Stimulated activated CD4-positive, alpha-beta T cell treated with anti-CD3 and anti-CD28 coated beads, Interleukin-1b, Interleukin-23, amount 100 ng/mL, for 4 hours (primary cell): ENCODE measurements around the gene PARVB.
A peak's percentile ranks its signal among the peaks of the same experiment; 100 is the strongest.

Source experiments
- DNase-seq, 2 donors: peaks; one replicate each; pipeline ENCODE4 v3.0.0-alpha.2; 2020; ENCODE audit warnings: low read depth in 2 of 2

PARVB gene, protein sequence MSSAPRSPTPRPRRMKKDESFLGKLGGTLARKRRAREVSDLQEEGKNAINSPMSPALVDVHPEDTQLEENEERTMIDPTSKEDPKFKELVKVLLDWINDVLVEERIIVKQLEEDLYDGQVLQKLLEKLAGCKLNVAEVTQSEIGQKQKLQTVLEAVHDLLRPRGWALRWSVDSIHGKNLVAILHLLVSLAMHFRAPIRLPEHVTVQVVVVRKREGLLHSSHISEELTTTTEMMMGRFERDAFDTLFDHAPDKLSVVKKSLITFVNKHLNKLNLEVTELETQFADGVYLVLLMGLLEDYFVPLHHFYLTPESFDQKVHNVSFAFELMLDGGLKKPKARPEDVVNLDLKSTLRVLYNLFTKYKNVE

DNA sequence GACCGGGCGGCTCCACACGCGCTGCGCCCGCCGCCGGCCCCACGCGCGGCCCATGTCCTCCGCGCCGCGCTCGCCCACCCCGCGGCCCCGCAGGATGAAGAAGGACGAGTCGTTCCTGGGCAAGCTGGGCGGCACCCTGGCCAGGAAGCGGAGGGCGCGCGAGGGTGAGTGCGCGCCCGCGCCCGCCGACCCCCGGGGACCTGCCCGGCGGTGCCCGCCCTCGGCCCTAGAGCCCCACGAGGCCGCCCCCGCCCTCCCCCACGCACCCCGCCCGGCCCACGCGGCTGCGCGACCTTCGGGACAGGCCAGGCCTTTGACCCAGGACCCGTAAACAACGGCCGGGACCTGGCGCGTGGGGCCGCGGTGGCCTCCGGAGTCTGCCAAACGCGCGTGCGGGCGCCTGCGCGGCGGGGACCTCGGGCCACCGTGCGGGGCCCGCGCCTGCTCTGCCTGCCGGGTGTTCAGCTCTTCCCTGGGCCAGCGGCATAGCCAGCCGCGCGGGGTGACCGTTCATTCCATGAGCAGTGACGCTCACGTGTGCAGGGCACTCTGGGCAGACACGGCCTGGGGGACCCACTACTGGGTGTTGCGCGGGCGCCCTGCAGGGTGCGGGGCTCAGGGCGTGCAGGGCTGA lies at the start of gene PARVB:
PARVB (plus strand) TSS at position 15 of the 634 bp plus-strand sequence; CDS start at position 53, 38 bp downstream.
- no peak for DNase-seq

DNA sequence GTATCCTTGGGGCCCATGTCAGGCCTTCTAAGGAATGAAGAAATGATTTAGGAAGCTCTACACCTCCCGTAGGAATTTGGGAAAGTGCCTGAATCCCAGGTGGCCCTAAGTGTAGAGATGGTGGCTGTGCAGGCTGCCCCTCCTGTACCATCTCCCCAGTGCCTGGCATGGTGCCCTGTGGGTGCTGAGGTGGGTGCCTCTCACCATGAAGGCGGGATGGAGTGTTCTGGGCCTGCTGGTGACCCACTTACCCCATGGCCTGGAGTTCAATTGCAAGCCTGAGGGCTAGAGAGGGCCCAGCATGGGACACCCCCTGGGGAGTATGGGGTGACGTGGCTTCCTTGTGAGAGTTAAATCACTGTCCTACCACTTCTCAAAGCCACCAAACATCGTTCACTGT lies 49.1 kb upstream of the PARVB start:
- DNase-seq, result no peak

DNA sequence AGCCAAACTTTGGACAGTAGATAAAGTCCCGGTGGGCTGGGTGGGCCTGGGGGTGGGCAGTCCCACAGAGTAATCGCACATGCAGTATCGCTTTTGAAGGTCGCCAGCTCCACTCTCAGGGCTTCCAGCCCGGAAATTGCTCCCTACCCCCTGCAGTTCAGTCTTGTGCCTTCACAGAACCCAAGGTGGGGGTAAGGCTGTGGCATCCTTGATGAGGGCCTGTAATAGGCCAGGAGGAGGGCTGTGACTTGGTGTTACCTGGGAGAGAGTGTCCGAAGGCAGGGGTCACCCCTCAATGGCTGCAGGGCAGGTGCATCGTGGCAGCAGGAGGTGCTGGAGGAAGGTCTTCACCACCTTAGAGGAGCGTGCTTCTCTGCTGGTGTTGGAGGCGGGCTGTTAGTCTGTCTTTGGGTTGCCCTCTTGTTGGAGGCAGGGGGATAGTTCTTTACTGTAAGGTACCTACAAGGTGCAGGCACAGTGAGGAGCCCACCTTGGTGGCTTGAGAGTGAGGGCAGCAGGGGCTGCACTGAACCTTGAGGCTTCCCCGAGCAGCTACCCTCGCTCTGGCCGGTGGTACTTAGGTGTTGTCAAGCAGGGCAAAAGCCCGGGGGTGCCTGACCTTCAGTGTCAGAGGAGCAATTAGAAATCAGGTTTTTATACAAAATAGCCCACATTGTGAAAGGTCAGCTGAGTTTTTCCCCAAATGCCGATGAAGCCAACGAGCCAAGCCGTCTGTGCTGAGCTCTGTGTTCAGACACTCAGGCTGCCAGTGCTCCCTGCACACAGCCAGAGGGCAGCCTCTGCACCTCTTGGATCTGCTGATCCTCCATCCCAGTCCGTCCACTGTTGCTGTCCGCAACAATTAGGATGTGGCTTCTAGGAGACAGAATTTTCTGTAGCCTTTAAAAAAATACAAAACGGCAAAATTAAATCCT lies 47.0 kb upstream of the PARVB start:
- DNase-seq, result no peak

DNA sequence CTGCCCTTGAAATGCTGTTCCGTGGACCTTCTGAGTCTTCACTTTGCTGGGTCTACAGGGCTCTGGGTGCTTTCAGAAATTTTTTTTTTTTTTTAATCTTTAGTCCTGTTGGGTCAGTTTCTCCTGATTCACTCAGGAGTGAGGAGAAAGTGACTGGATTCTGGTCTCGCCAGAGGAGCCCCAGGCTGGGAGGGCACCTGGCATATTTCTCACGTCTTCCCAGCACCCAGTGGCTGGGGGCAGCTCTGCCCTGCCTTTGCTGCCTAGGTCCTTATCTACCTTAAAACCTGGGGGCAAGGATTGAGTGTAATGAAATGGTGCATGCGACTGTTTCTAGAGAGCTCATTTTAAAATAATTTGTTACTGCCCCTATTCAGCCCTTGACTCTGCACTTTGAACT lies 45.5 kb upstream of the PARVB start:
- DNase-seq, result no peak

DNA sequence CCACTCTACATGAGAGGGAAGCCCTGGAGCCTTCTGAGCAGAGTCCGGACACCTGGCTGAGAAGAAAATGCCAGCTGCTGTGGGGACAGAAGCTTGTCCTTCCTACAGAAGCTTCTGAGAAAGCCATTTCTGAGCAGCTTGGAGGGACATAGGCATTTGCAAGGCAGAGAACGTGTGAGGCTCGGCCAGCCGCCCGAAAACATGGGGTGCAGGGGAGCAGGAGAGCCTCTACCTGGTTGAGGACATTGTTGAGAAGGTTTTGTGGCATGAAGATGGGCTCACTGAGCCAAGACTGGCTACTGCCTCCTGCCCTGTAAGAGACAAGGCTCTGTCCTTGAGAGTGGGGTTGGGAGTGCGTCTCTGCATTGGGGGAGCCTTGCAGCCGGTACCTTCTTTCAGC lies 43.5 kb upstream of the PARVB start:
- DNase-seq, result no peak

DNA sequence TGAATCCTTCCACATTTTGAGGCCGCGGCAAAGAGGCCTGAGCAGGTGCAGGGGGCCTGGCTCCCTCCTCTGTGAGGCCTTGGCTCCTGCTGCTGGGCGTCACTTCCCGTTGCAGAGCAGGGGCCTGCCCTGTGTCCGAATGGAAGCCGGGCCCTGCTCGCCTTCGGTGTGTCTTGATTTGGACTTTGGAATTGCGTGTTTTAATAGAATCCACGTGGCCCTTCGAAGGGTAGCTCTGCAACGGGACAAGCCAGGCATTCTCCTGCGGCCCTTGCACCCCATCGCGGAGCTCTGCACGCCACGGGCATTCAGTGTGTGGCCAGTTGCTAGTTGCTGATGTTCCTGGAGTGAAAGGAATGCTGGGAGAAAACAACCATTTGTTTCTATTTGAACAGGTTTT lies 43.1 kb upstream of the PARVB start:
- DNase-seq, result no peak

DNA sequence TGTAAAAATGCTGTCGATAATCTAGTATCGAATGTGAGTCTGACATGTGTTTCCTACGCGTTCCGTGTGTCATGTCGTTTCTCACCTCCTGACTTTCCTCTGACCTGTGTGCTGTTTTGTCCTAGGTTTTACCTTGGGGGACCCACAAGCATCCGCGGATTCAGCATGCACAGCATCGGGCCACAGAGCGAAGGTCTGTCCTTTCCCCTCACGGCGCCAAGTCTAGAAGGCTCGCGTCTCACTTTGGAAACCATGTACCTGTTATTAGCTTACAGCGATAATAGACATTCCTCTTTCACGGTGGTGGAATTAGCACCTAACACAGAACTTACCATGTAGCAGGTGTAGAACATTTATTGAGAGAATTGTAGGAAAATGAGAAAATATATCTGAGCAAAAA lies 40.3 kb upstream of the PARVB start:
- DNase-seq, result no peak

DNA sequence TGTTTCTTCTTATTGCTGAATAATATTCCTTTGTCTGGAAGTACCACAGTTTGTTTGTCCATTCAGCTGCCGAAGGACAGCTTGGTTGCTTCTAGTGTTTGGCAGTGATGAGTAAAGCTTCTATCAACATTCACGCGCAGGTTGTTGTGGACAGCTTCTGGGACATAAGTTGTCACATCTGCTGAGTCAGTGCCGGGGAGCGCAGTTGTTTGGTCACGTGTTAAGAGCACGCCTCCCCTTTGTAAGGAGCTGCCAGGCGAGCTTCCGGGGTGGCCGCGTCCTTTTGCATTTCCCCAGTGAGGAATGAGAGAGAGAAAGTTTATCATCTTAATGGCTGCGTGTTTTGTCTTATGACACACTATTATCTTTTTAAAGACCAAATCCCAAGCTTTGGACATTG lies 38.6 kb upstream of the PARVB start:
- no peak for DNase-seq

DNA sequence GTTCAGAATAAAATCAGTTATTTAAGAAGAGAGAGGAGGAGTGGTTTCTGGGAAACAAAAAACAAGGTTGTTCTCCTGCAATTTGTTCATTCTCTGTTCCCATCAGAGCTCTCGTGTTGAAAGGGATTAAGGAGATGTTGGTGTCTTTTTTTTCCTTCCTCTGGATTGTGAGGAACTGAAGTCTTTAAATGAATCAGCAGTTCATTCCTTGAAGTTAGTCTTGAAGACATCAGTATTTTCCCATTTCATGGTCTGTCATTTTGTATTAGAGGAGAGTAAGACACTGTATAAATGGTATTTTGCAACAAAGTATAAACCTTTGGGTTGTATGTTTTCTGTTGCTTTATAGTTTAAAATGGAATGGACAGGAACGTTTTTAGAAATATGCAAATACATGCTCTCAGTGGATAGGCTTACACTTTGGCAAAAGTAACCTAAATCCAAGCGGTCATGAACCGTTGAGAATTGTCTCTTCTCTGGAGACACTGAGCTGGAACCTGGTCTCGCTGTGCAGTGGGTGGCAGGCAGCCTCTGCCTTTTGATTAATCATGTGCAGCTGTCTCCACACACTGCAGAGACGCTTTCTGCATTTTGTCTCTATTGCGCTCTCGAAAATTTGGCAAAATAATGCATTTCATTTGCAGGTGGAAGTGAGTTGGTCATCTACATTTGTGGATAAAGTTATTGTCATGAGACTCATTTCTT lies 35.8 kb upstream of the PARVB start:
- no peak for DNase-seq

DNA sequence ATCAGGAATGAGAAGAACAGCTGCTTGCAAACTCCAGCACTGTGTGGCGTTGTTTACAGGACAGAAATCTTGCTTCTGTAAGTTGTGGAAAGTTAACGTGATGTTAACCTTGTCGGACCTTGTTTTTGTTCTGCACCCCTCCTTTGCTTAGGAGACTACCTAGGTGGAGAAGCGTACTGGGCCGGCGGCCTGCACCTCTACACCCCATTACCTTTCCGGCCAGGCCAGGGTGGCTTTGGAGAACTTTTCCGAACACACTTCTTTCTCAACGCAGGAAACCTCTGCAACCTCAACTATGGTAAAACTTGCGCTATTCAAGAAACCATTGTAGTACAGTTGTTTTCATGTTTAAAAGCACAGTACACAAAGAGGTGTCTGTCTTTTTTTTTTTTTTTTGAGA lies 35.1 kb upstream of the PARVB start:
- no peak for DNase-seq

DNA sequence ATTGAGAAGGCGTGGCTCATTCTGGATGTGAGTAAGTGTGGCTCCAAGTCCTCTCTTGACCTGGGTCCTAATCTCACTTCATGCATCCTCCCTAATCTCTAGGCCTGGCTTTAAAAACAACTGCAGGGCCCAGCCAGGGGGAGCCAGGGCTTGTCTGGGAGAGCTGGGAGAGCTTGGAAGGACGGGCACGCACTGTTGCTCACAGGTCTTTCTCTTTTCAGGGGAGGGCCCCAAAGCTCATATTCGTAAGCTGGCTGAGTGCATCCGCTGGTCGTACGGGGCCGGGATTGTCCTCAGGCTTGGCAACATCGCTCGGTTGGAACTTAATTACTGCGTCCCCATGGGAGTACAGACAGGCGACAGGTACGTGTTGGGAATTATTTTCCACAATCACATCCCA lies 34.1 kb upstream of the PARVB start:
- DNase-seq, result no peak

DNA sequence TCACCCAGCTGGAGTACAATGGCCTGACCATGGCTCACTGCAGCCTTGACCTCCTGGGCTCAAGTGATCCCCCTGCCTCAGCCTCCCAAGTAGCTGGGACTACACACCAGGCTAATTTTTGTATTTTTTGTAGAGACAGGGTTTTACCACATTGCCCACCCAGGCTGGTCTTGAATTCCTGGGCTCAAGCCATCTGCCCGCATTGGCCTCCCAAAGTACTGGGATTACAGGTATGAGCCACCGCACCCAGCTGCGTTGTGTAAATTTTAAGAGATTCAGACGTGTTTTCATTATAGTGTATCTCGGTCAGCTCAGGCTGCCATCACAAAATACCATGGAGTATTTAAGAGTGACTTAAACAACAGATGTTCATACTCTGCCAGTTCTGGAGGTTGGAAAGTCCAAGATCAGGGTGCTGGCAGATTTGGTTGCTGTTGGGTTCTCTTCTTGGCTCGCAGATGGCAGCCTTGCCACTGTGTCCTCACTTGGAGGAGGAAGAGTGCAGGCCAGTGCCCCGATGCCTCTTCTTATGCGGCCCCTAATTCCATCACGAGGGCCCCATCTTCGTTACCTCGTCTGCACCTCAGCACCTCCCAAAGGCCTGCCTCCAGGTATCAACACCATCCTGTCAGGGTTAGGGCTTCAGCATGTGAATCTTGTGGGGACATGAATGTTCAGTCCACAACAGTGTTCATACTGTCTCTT lies 32.6 kb upstream of the PARVB start:
- DNase-seq, result no peak

DNA sequence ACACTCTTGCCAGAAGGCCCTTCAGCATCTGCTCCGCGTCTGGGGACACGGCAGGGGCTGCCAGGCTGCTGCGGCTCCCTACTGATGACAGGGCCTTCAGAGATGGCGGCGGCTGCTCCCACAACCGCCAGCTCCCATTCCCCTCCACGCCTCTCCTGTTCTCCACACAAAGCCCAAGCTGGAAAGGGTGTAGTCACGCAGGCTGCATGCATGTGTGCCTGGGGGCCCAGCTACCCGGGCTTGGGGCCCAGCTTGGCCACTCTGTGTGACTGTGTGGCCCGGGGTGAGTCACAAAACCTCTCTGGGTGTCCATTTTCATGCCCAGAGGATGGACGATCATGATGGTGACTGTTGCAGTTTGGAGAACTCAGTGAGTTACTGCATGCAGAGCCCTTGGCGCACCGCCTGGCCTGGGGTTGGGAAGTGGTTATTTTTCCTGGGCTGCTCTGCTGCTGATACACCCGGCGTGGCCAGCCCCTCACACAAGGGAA lies 31.7 kb upstream of the PARVB start:
- no peak for DNase-seq

DNA sequence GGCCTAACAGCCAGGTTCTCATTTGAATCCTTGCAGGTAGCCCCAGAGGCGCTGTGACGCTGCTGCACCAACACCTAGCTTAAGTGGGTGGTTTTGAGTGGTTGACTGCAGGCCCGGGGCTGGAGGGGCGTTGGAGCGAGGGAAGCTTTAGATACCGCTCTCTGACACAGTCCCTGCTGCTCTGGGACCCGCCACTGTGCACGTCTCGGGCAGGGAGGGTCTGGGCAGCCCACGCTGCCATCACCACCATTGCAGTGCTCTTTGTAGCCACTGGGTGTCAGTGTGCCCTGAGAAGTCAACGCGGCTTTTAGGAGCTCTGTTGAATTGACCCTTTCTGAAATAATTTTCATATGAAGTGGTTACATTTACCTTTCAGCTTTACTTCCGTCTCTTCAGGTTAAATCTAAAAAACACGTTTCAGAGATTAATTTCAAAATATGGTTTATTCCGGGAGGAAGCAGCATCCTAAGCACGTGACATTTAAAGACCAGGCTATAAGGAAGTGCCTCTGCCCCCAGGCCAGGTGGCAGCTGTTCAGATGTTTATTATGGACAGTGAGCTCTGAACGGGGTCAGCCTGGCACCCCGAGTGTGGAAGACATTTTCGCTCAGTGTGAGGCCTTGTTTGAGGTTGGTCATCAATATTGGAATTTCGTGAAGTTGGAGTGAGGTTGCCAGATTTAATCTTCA lies 30.9 kb upstream of the PARVB start:
- DNase-seq, result peak; percentile 37 to 38

DNA sequence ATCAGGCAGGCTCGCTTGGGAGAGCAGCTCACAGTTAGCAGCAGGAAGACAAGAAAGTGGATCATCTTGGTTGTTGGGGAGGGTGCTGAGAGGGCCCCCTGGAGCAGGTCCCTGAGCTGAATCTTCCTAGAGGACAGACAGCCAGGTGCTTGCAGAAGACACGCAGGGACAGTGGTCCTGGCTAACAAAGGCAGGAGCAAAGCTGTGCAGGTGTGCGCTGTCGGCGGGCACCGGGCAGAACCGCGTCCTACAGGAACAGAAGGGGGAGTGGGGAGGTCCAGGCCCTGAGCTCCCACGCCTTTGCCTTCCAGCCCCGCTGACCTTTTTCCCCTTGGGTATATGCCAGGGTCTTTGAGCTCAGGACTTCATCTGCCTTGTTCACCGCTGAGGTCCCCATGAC lies 30.1 kb upstream of the PARVB start:
- no peak for DNase-seq

DNA sequence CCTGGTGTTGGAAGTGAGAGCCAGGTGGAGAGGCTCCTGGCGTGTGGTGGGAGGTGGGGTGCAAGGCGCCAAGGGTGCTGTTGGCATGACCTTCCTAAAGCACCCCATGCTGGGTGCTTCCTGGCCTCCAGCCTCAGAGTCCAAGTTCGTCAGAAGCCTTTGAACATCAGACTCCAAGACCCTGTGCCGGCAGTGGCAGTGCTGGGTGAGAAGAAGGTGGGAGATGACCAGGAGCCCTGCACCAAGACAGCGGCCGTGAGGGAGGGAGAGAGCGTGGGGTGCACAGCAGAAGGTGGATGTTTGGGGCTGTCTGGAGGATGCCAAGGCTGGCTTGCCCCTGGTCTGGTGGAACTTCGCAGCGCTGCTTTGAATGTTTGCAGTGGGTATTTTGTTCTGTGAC lies 29.7 kb upstream of the PARVB start:
- no peak for DNase-seq

DNA sequence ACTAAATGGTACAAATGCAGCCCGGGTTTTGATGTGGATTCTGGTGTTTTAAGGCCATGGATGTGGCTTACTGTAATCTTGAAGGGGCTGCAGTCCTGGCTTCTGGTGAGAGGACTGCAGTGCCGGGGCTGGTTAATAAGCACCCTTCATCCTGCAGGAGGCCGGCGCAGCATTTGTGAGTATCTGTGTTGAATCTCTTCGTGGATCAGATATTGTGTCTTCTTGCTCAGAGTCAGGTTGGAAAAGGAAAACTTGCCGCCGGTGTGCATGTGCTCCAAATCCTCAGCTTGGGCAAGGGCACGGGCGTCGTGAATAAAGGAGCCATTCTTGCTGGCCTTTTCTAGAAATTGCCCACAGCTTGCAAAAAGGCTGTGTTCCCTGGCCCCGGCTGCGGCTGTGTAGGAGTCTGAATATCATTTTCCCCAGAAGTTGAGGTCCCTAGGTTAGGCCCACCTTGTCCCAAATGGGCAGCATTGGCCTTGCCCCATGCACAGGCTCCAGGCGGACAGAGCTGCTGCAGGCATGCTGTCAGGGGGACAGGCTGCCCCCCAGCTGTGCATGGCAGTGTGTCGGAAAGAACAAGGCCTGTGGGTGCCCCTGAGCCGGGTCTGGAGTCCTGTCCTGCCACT lies 28.9 kb upstream of the PARVB start:
- DNase-seq, result no peak

DNA sequence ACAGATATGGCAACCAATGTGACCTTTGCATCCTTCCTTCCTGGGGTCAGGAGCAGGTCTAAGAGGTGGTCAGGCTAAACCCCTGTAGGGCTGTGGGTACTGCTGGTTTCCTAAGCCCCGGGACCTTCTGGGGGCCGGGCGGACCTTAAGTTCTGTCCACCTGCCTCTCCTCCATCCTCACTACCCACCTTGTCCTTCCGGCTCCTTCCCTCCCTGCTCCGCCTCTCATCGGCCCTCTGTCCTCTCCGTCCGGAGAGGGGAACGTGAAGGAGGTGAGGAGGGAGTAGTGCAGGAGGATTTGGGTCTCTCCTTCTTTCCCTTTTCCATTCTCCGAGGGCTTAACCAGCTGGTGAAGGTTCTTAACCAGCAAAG lies 28.3 kb upstream of the PARVB start:
- DNase-seq, result no peak

DNA sequence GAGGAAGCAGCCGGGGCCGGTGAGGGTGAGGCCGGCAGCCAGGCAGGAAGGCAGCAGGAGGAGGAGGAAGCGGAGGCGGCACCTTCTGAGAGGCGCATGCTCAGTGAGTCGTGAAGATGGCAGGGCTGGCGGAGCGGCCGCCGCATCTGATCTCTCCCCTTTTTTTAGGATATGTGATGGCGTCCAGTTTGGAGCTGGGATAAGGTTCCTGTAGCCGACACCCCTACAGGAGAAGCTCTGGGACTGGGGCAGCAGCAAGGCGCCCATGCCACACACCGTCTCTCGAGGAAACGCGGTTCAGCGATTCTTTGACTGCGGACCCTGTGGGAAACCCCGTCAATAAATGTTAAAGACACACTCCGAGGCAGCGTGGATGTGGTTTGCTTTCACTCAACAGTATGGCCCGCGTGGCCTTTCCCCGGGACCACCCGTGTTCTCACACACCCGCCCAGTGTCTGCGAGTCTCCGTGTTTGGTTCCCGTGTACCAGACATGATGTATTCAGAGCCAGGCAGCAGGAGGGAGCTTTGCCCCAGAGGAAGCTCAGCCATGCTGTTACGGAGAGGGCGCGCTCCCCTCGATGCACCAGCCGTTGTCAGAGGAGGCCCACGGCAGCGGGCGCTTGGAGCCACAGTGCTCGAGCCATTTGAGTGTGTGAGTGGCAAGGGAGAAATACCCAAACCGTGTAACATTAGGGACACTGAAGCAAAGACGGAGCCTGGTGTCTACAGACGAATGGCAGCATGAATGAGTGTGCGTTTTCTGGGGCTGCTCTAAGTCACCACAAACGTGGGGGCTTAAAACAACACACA lies 27.7 kb upstream of the PARVB start:
- peak; percentile 57 to 68 for DNase-seq
